Common myeloid progenitor, CD34-positive (primary cell): ENCODE data around the gene GPATCH1.
A peak's percentile ranks its signal among the peaks of the same experiment; 100 is the strongest.

ENCODE experiments used
- CTCF ChIA-PET: fragments of 350-600 bp; sonication (Branson Sonifier 250); formaldehyde crosslinking; loops from one replicate; lab custom pipeline; 2021; ENCODE audit warnings: antibody characterized with exemption; lab: Charles Lee
- POLR2A ChIA-PET: fragments of 350-600 bp; sonication (Branson Sonifier 250); formaldehyde crosslinking; loops from one replicate; lab custom pipeline; 2021; ENCODE audit warnings: antibody characterized with exemption; lab: Charles Lee
- DNase-seq, 3 donors: peaks; one replicate each; pipeline versions ENCODE4 v3.0.0 to v3.0.0-alpha.2; 2013
- H3K27ac ChIP-seq, 2 experiments: 1 replicate in 1 of 2; 2 replicates in 1 of 2; pipeline ENCODE4 v1.7.0; 2013; ENCODE audit warnings: inconsistent platforms in 2 of 2, low read length in 2 of 2, mild to moderate bottlenecking in 2 of 2, low read depth in 1 of 2, moderate library complexity in 1 of 2; ENCODE audit not compliant: severe bottlenecking in 2 of 2, insufficient read depth in 1 of 2, poor library complexity in 1 of 2
- H3K27me3 ChIP-seq, 5 experiments: replicated peaks in 2 of 5; 1 replicate in 3 of 5; 2 replicates in 2 of 5; pipeline versions ENCODE4 v1.6.1 to v1.7.0; 2013; ENCODE audit warnings: low read length in 4 of 5, mild to moderate bottlenecking in 2 of 5, moderate library complexity in 2 of 5, inconsistent platforms in 1 of 5; ENCODE audit not compliant: insufficient read depth in 5 of 5, control insufficient read depth in 4 of 5
- H3K36me3 ChIP-seq, 4 experiments: 1 replicate in 2 of 4; 2 replicates in 2 of 4; pipeline versions ENCODE4 v1.6.1 to v1.7.0; 2013; ENCODE audit warnings: low read length in 3 of 4, control low read depth in 1 of 4, mild to moderate bottlenecking in 1 of 4; ENCODE audit not compliant: control insufficient read depth in 4 of 4, insufficient read depth in 4 of 4
- H3K4me1 ChIP-seq, 4 experiments: 1 replicate in 3 of 4; 2 replicates in 1 of 4; pipeline versions ENCODE4 v1.6.1 to v1.7.1; 2013; ENCODE audit warnings: low read length in 3 of 4, mild to moderate bottlenecking in 3 of 4, control low read depth in 1 of 4, inconsistent platforms in 1 of 4, moderate library complexity in 1 of 4; ENCODE audit not compliant: control insufficient read depth in 4 of 4, insufficient read depth in 4 of 4; ENCODE audit errors: control extremely low read depth in 1 of 4
- H3K4me3 ChIP-seq, 7 experiments: 1 replicate in 4 of 7; 2 replicates in 3 of 7; pipeline versions ENCODE4 v1.5.1 to v1.7.0; 2013; ENCODE audit warnings: mild to moderate bottlenecking in 7 of 7, low read length in 6 of 7, moderate library complexity in 6 of 7, inconsistent platforms in 2 of 7, low read depth in 2 of 7, control low read depth in 1 of 7; ENCODE audit not compliant: insufficient read depth in 4 of 7, control insufficient read depth in 1 of 7; ENCODE audit errors: extremely low read depth in 1 of 7
- H3K9me3 ChIP-seq, 5 experiments: 1 replicate in 4 of 5; 2 replicates in 1 of 5; pipeline versions ENCODE4 v1.6.1 to v1.7.1; 2013; ENCODE audit warnings: low read length in 4 of 5, mild to moderate bottlenecking in 2 of 5, inconsistent platforms in 1 of 5, low read depth in 1 of 5, moderate library complexity in 1 of 5; ENCODE audit not compliant: control insufficient read depth in 4 of 5, insufficient read depth in 2 of 5; ENCODE audit errors: control extremely low read depth in 1 of 5
- WGBS: methylation state at CpG from one replicate; pipeline ENCODE4 v1.1.5; 2013; ENCODE audit not compliant: insufficient coverage; 5-methylcytosine and 5-hydroxymethylcytosine counted together

Gene GPATCH1

GRCh38 chr19:33174186-33174585, 93.2 kb downstream of the GPATCH1 start:
- Histone ChIP-seq H3K36me3 (no peaks in the 10 kb centered on the region), H3K27me3 (no peaks in the 10 kb centered on the region), H3K4me1 (peaks cover 10 to 33% (median 21%) of the 10 kb centered on the region in 4 experiments), H3K27ac (no peak overlapping the region), H3K4me3 (no peak overlapping the region), H3K9me3 (peaks cover 0 to 2% (median 0%) of the 10 kb centered on the region in 5 experiments)
- POLR2A ChIA-PET: no interaction called here
- WGBS: 98% methylated on average over 5 of the region's 5 CpGs
- DNase-seq: no peak
- CTCF ChIA-PET: interaction anchor here (0.7 to 1.1 kb wide), 2 partner anchors 13 to 49 kb away, joined by 3 read pairs; no protein-coding TSS in a partner anchor

- no peaks in the 10 kb centered on the region for H3K27me3 ChIP-seq
- no peak for DNase-seq
- peaks cover 10 to 33% (median 21%) of the 10 kb centered on the region in 4 experiments for H3K4me1 ChIP-seq
- POLR2A ChIA-PET: interaction anchor here (1.8 kb wide), 1 partner anchor 15 kb away, joined by 6 read pairs; no protein-coding TSS in a partner anchor
- peak overlapping the region in 1 of 7 experiments; percentile 92 for H3K4me3 ChIP-seq
- CTCF ChIA-PET: interaction anchor here (0.5 to 3.7 kb wide), 5 partner anchors 10 to 50 kb away, joined by 3 to 27 read pairs (median 9); no protein-coding TSS in a partner anchor
- no peaks in the 10 kb centered on the region for H3K9me3 ChIP-seq
- no peak overlapping the region for H3K27ac ChIP-seq
- no peaks in the 10 kb centered on the region for H3K36me3 ChIP-seq
- 99% methylated on average over 9 of the region's 10 CpGs for WGBS
Observed at GRCh38 chr19:33175156-33175782, 94.3 kb downstream of the GPATCH1 start.

- Histone ChIP-seq H3K27me3 (no peaks in the 10 kb centered on the region), H3K9me3 (no peaks in the 10 kb centered on the region), H3K36me3 (no peaks in the 10 kb centered on the region), H3K4me3 (peak overlapping the region; percentile 83 to 96 (median 93)), H3K4me1 (peaks cover 10 to 33% (median 21%) of the 10 kb centered on the region in 4 experiments), H3K27ac (peak overlapping the region; percentile 74 to 90)
- WGBS: 12% methylated on average over 22 of the region's 25 CpGs
- ChIA-PET POLR2A (interaction anchor here (0.5 to 1.8 kb wide), 5 partner anchors 10 to 24 kb away, joined by 3 to 7 read pairs (median 3); no protein-coding TSS in a partner anchor), CTCF (interaction anchor here (0.8 to 3.7 kb wide), 12 partner anchors 9 to 51 kb away, joined by 3 to 47 read pairs (median 8); no protein-coding TSS in a partner anchor)
- peak in 2 of 3 donors; percentile 50 to 61 for DNase-seq
Observed at GRCh38 chr19:33175886-33176669, 95.1 kb downstream of the GPATCH1 start.

GRCh38 chr19:33176670-33177416, 95.9 kb downstream of the GPATCH1 start:
- peak; percentile 92 to 97 (median 96) for DNase-seq
- Histone ChIP-seq H3K4me3 (peak overlapping the region; percentile 83 to 96 (median 93)), H3K9me3 (no peaks in the 10 kb centered on the region), H3K27ac (peak overlapping the region; percentile 74 to 90), H3K27me3 (no peaks in the 10 kb centered on the region), H3K36me3 (no peaks in the 10 kb centered on the region), H3K4me1 (peaks cover 10 to 33% (median 21%) of the 10 kb centered on the region in 4 experiments)
- 0% methylated on average over 51 of the region's 65 CpGs for WGBS
- CTCF ChIA-PET: interaction anchor here (0.8 to 3.7 kb wide), 13 partner anchors 8 to 59 kb away, joined by 3 to 47 read pairs (median 8); no protein-coding TSS in a partner anchor
- POLR2A ChIA-PET: interaction anchor here (0.5 to 1.8 kb wide), 5 partner anchors 10 to 25 kb away, joined by 3 to 7 read pairs (median 3); no protein-coding TSS in a partner anchor

- WGBS: 0% methylated on average over 34 of the region's 38 CpGs
- peak overlapping the region; percentile 68 to 96 (median 93) for H3K4me3 ChIP-seq
- DNase-seq: peak; percentile 92 to 95 (median 93)
- ChIA-PET CTCF (interaction anchor here (1.0 to 3.7 kb wide), 12 partner anchors 7 to 59 kb away, joined by 3 to 47 read pairs (median 8); no protein-coding TSS in a partner anchor), POLR2A (interaction anchor here (1.4 to 1.8 kb wide), 3 partner anchors 9 to 19 kb away, joined by 3 to 7 read pairs (median 6); no protein-coding TSS in a partner anchor)
- H3K27me3 ChIP-seq: no peaks in the 10 kb centered on the region
- peak overlapping the region in 1 of 2 experiments; percentile 90 for H3K27ac ChIP-seq
- no peaks in the 10 kb centered on the region for H3K36me3 ChIP-seq
- H3K4me1 ChIP-seq: peaks cover 10 to 33% (median 21%) of the 10 kb centered on the region in 4 experiments
- no peaks in the 10 kb centered on the region for H3K9me3 ChIP-seq
Observed at GRCh38 chr19:33177417-33177979, 96.5 kb downstream of the GPATCH1 start.
